Measurements from ENCODE around the gene SENP6. TPM values are rescaled to one million over a fixed set of nuclear protein-coding genes. Genes with fewer than 3 reads are reported as not detected.

Gene SENP6
- total RNA-seq, 2 experiments from 2014 or later, result 66.2 to 68.9 TPM

DNA sequence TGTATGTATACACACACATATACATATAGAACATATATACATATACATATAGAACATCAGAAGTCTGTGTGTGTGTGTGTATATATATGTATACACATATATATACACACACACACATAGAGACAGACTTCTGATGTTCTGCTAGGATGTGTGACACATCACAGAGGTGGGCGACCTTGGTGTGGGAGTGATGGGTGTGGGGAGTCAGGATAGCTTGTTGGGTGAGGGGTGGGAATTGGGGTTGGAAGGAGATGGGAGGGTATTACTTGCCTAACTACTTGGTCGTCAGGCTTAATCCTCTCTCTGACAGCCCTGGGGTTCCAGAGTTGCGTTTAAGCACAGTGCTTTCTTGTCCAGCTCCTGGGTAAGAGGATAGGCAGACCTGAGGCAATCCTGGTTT, 155.6 kb downstream of the SENP6 start:
- H3K27me3 Mint-ChIP-seq (ENCODE audit: low read depth), result peaks cover 18% of the 10 kb centered on the region
- H3K4me3 Mint-ChIP-seq, result no peak overlapping the region
- no peaks in the 10 kb centered on the region for H3K9me3 Mint-ChIP-seq (ENCODE audit: insufficient read depth)
- POLR2A ChIA-PET, result no interaction called here
- CTCF ChIA-PET, result no interaction called here
- no peak for DNase-seq
- H3K36me3 Mint-ChIP-seq (ENCODE audit: low read depth), result no peaks in the 10 kb centered on the region
- no peak for ATAC-seq
- H3K27ac Mint-ChIP-seq, result no peak overlapping the region
- no peaks in the 10 kb centered on the region for H3K4me1 Mint-ChIP-seq (ENCODE audit: low read depth)

DNA sequence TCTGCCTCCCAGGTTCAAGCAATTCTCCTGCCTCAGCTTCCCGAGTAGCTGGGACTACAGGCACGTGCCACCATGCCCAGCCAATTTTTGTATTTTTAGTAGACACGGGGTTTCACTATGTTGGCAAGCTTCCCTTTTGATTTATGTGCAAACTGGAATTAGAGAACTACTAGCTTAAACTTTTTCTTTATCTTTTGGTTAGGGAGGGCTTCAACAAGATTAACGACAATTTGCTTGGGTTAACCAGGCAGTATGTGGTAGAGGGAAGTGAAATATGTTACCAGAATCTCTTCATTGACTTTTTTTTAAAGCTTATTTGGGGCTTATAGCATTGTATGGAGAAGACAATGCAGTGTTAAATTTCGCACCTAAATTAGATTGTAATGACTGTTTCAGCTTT, 156.4 kb downstream of the SENP6 start:
- CTCF ChIA-PET, result interaction anchor here (0.8 kb wide), 1 partner anchor 461 kb away, joined by 3 read pairs; no protein-coding TSS in a partner anchor
- Mint-ChIP-seq H3K9me3 (ENCODE audit: insufficient read depth) (no peaks in the 10 kb centered on the region), H3K36me3 (ENCODE audit: low read depth) (no peaks in the 10 kb centered on the region), H3K27ac (no peak overlapping the region), H3K4me1 (ENCODE audit: low read depth) (no peaks in the 10 kb centered on the region), H3K4me3 (no peak overlapping the region), H3K27me3 (ENCODE audit: low read depth) (peaks cover 14% of the 10 kb centered on the region)
- ATAC-seq (no peak), DNase-seq (no peak)
- POLR2A ChIA-PET, result interaction anchor here (0.6 kb wide), 1 partner anchor 458 kb away, joined by 3 read pairs; no protein-coding TSS in a partner anchor

DNA sequence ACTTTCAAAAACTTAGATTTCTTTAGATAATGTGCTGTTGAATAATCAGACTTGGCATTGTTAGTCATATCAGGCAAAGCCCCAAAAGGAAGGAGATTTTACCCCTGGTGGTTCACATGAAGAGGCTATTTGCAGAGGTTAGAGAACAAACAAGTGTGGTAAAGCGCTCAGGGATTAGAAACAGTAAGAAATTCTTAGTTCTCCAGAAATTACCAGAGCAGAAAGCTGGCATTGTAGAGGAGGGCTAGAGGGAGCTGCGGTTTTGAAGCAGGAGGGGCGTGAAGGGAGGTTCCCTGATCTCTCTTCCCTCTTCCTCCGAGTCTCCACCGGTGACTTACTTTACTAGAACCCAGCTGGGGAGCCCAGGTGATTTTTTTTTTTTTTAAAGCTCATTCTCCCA, 157.5 kb downstream of the SENP6 start:
- ATAC-seq, result no peak
- CTCF ChIA-PET, result no interaction called here
- no peak overlapping the region for H3K27ac Mint-ChIP-seq
- H3K36me3 Mint-ChIP-seq (ENCODE audit: low read depth), result no peaks in the 10 kb centered on the region
- POLR2A ChIA-PET, result no interaction called here
- no peak for DNase-seq
- no peaks in the 10 kb centered on the region for H3K4me1 Mint-ChIP-seq (ENCODE audit: low read depth)
- peaks cover 18% of the 10 kb centered on the region for H3K27me3 Mint-ChIP-seq (ENCODE audit: low read depth)
- no peak overlapping the region for H3K4me3 Mint-ChIP-seq
- H3K9me3 Mint-ChIP-seq (ENCODE audit: insufficient read depth), result no peaks in the 10 kb centered on the region

DNA sequence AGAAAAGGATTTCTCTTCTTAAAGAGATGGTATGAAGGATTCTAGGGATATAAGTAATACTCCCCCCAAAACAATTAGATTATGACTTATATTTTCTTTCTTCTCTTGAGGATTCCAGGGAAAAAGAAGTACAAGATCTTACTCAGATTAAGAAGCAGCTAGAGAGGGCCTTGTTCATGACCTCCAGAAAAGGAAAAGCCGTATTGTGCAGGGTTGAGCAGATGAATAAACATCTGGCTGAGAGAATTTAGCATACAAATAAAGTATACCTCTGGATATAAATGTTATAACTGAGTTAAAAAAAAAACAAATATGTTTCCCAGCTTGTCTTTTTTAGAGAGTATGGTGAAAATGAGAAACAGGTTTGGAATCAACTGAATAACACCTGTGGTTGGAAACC, 158.6 kb downstream of the SENP6 start:
- no peaks in the 10 kb centered on the region for H3K4me1 Mint-ChIP-seq (ENCODE audit: low read depth)
- no peak overlapping the region for H3K27ac Mint-ChIP-seq

DNA sequence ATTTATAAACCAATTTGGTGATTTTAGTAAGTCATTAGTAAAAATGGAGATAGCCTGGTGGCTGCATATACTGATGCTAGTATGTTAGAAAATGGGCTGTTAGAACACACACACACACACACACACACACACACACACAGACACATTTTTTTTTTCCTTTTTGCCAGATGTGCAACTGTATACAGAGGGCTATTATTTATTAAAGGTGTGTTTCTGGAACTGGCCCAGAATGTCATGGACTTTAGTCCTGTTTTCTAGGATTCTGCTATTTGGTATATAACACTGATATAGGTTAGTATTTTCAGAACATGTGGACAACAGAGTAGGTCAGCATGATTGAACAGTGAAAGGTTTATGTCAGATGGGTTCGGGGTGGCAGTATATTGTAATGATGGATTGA, 159.8 kb downstream of the SENP6 start:
- no peaks in the 10 kb centered on the region for H3K36me3 Mint-ChIP-seq (ENCODE audit: low read depth)
- H3K27me3 Mint-ChIP-seq (ENCODE audit: low read depth), result peaks cover 16% of the 10 kb centered on the region
- ChIA-PET CTCF (no interaction called here), POLR2A (no interaction called here)
- H3K9me3 Mint-ChIP-seq (ENCODE audit: insufficient read depth), result no peaks in the 10 kb centered on the region
- H3K27ac Mint-ChIP-seq, result no peak overlapping the region
- H3K4me1 Mint-ChIP-seq (ENCODE audit: low read depth), result no peaks in the 10 kb centered on the region
- no peak for ATAC-seq
- no peak for DNase-seq
- no peak overlapping the region for H3K4me3 Mint-ChIP-seq

More for the DNA sequence above, 158.6 kb downstream of the SENP6 start:
- no peak for ATAC-seq
- Mint-ChIP-seq H3K9me3 (ENCODE audit: insufficient read depth) (no peaks in the 10 kb centered on the region), H3K27me3 (ENCODE audit: low read depth) (peaks cover 16% of the 10 kb centered on the region), H3K36me3 (ENCODE audit: low read depth) (no peaks in the 10 kb centered on the region), H3K4me3 (no peak overlapping the region)
- no peak for DNase-seq
- ChIA-PET POLR2A (no interaction called here), CTCF (no interaction called here)

DNA sequence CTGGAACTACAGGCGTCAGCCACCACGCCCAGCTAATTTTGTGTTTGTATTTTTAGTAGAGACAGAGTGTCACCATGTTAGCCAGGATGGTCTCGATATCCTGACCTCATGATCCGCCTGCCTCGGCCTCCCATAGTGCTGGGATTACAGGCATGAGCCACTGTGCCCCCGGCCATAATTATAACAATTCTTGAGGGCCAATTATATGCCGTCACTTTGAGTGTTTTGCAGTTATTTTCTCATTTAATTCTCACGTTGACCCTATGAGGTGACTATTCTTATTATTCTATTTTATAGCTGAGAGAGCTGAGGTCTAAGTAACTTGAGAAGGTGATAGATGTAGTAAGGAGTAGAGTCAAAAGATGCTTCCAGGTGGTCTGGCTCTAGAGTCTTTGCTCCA, 160.4 kb downstream of the SENP6 start:
- Mint-ChIP-seq H3K9me3 (ENCODE audit: insufficient read depth) (no peaks in the 10 kb centered on the region), H3K4me3 (no peak overlapping the region), H3K36me3 (ENCODE audit: low read depth) (no peaks in the 10 kb centered on the region), H3K4me1 (ENCODE audit: low read depth) (no peaks in the 10 kb centered on the region), H3K27ac (no peak overlapping the region), H3K27me3 (ENCODE audit: low read depth) (peaks cover 16% of the 10 kb centered on the region)
- CTCF ChIA-PET, result no interaction called here
- DNase-seq (no peak), ATAC-seq (no peak)
- POLR2A ChIA-PET, result no interaction called here

DNA sequence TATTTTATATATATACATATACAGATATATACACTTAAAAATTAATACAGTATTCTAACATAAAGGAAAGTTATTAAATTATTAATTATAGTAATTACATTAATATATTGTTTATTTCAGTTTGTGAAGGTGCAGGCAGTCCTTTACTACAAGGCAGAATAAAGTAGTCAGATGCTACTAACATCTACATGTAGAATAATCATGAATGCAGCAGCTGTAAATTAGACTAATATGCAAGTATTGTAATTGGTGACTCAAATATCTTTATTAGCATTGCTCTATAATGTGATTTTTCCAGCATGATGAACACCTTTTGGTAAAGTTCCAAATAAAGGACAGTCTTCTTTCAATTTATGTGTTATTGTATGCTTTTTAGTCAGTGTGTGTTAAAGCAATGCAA, 164.7 kb downstream of the SENP6 start:
- DNase-seq (no peak), ATAC-seq (no peak)
- Mint-ChIP-seq H3K36me3 (ENCODE audit: low read depth) (no peaks in the 10 kb centered on the region), H3K27ac (no peak overlapping the region), H3K4me3 (no peak overlapping the region), H3K4me1 (ENCODE audit: low read depth) (no peaks in the 10 kb centered on the region), H3K27me3 (ENCODE audit: low read depth) (peaks cover 7% of the 10 kb centered on the region), H3K9me3 (ENCODE audit: insufficient read depth) (no peaks in the 10 kb centered on the region)
- CTCF ChIA-PET, result no interaction called here
- POLR2A ChIA-PET, result no interaction called here

Other genes starting within 250 kb of the SENP6 start
- gene FILIP1, start 108.1 kb upstream of the SENP6 start, total RNA-seq, result not detected
- gene MYO6, start 147.4 kb downstream of the SENP6 start, total RNA-seq, result under 1 TPM; 0.42 TPM

All from activated CD8-positive, alpha-beta T cell treated with anti-CD3 and anti-CD28 coated beads, Interleukin-2, amount 10 ng/mL, durations not matched to agents 7 days and 5 days (primary cell).